ENCODE data around the gene PLCB1.
"Not testable (repeated sequence)": the region's sequence is repeated elsewhere in the genome, so short reads cannot be mapped to it uniquely, and the experiment has no call there.

PLCB1 gene

DNA sequence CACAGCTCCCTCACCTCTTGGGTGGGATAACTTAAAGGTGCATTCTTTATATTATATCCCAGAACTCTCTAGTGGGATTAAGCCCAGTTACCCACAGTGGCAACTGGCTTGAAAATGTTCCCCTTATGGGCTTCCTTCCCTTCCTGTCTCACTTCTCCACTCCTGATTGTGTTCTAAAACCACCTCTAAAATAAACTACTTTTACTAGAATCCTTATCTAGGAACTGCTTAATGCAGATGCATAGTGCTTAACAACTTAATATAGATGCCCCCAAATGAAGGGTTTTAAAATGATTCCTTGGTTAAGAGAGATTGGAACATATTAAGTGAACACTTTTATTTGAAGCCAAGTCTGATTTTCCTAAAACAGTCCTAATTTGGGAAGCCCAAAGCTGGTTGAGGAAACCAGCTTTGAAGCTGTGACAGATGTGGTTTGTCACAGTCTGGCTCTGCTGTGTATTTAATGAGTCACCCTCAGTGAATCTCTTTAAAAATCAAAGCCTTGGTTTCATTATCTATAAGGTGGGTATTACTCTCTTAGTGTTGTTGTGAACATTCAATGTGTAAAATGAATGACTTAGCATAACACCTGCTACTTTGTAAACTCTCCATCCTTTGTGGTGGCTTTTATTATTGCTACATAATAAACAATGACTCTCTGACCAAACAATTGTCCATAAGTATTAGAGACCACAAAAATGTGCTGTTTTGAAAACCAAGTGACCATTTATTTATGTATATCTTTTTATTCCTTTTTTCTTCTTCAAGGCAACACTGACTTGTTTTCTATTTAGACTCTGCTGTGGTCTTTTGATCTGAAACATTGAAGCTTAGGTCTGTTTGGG lies 24.4 kb downstream of the PLCB1 start:
- DNase-seq (ENCODE audit: low spot score) = no peak

DNA sequence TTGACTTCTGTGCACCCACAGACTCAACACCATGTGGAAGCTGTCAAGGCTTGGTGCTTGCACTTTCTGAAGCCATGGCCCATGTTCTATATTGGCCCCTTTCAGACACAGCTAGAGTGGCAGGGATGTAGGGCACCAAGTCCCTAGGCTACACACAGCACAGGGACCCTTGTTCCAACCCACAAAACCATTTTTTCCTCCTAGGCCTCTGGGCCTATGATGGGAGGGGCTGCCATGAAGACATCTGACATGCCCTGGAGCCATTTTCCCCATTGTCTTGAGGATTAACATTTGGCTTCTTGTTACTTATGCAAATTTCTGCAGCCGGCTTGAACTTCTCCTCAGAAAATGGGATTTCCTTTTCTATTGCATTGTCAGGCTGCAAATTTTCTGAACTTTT lies 27.2 kb downstream of the PLCB1 start:
- DNase-seq (ENCODE audit: low spot score) = not testable (repeated sequence)

DNA sequence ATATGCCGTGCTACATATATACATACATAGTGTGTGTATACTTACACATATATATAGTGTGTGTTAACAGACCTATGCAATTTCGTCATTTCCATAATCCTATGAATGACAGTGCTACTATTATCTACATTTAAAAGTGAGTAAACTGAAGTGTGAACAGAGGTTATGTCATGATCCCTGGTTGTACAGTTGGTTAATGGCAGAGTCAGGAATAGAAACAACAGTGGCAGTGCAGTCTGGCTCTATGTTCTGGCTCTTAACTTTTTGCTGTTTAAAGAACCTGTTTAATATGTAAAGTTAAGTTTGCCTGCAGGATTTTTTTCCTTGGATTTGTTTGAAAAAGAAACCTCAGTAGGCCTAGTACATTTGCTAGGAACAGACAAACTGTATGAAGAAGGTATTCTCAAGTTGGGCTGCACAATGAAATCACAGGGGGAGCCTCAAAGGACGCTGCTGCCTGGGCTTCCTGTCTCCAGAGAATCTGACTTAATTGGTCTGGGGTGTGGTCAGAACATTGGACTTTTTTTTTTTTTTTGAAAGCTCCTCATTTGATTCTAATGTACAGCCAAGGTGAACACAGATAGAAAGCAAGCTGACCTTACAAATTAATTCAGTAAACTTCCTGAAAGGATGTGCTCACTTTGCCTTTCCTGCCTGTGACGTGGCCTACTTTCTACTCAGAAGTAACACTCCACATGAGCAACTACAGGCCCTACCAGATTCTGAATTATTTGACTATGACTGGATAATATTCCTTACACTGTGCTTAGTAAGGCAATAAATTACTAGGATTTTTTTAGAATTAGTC lies 29.4 kb downstream of the PLCB1 start:
- no peak for DNase-seq (ENCODE audit: low spot score)

DNA sequence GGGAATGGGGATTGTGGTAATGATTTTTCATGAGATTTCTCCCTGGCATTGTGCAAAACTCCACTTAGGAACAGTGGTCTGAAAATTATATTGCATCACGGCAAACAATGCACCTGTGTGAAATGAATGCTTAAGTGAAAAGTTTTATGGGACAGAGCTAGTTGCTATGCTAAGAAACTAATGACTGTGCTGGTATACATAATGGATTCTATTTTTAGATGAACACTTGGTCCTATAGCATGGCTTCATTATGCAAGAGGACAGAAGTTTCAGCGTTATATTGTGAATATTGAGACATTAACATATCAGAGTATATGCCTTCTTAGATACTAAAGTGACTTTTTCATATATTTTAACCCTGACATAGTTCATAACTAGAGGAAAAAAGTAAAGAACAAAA lies 30.5 kb downstream of the PLCB1 start:
- DNase-seq (ENCODE audit: low spot score) = no peak

DNA sequence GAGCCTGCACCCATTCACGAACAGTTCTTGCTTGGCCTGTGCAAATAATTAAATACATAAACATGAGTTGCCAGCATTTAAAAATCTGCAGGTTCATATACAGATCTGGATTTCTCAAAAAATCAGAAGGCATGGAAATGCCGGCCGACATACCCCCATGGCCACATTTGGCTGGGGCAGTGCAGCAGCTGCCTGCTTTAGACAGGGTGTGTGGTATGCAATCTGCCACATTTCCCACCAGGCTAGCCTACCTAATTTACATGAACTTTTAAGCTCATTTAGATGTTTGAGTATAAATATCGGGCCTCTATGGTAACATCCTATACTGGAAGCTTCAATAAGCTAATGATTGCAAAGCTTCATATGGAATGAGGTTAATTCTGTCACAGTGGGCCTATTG lies 31.5 kb downstream of the PLCB1 start:
- DNase-seq (ENCODE audit: low spot score) = no peak

DNA sequence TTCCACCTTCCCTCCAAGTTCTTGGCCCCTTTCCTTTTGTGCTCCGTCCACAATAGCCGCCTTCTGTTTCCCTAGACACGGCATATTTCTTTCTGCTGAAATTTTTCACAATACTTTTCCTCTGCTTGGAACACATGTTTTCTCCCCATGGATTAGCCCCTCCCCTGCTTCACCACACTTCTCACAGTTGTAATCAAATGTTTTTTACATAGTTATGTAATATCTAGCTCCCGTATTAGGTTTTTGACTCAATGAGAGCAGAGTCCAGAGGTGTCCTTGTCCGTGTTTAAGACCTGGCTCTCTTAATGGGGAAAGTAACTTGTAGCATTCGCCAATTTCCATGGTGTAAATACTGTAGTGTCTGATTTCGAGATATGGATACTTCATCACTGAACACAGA lies 34.7 kb downstream of the PLCB1 start:
- DNase-seq (ENCODE audit: low spot score) = no peak

DNA sequence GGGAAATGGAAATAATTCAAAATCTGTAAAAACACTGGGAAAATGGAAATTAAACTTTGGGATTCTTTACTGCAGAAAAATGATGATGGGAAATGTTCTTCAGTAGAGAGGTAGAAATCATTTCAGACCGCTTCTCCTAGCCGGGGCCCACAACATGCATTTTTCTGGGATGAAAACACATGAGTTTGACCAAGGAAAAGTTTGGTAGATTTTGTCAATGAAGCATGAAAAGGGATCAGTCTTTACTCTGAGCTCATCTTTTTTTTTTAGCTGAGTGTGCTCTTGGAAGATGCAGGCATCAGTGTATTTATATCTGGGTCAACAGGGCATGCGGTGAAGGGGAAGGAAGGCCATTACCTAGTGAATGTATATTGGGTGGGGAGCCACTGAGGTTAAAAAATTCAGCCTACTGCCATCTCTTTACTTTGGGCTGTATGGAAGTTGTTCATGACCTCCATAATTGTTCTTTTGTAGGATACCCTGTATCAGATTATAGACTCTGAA lies 36.8 kb downstream of the PLCB1 start:
- no peak for DNase-seq (ENCODE audit: low spot score)

DNA sequence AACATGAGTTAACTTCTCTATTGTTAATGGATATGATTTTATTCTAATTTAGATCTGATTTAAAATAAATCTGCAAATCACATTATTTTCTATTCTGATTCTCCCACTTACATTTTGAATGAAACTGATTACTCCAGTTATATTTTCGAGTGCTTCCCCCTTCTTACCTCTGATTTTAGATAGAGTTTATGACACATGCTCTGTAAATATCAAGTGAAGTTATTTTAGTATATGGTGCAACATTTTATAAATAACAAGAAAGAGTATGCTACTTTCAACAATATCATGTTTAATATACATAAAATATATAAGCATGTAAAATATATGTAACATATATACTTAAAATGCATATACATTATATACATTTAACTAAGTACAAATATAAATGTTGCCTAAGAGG lies 38.9 kb downstream of the PLCB1 start:
- DNase-seq (ENCODE audit: low spot score) = no peak

DNA sequence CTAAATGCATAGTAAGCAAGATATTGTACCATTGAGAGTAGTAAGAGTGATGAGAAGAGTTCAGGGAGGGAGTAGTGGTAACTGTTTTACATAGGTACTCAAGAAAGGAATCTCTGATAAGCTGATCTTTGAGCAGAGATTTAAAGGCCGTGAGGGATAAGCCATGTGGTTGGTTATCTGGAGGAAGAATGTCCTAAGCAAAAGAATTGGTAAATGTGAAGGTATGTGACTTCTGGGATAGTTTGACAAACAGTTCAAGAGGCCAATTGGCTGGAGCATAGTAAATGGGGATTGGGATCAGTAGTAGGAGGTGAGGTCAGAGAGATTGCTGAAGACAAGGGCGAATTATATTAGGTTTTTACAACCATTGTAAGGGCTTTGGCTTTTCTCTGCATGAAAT lies 40.1 kb downstream of the PLCB1 start:
- no peak for DNase-seq (ENCODE audit: low spot score)

DNA sequence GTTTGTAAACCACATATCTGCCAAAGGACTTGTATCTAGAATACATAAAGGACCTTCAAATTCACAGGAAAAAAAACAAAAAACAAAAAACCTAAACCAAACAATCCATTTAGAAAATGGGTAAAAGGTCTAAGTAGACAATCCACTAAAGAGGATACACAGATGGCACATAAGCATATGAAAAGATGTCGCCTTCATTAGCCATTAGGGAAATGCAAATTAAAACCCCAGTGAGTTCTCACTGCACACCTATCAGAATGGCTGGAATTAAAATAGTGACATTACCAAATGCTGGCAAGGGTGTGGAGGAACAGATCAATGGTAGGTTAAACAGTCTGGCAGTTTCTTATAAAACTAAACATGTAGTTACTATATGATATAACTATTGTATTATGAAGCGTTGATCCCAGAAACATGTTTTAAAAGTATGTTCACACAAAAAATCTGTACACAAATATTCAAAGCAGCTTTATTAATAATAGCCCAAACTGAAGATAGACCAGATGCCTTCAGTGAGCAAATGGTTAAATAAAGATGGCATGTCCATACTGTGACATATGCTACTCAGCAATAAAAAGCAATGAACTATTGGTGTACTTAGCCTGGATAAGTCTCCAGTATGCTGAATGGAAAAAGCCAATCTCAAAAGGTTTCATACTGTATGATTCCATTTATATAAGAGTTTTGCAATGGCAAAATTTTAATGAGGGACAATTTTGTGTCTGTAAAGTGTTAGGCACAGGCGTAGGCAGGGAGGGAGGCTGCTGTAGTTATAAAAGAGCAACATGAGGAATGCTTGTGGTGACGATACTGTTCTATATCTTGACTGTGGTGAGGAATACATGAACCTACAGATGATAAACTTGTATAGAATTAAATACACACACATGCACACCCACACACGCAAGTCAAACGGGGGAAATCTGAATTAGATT lies 43.9 kb downstream of the PLCB1 start:
- no peak for DNase-seq (ENCODE audit: low spot score)

DNA sequence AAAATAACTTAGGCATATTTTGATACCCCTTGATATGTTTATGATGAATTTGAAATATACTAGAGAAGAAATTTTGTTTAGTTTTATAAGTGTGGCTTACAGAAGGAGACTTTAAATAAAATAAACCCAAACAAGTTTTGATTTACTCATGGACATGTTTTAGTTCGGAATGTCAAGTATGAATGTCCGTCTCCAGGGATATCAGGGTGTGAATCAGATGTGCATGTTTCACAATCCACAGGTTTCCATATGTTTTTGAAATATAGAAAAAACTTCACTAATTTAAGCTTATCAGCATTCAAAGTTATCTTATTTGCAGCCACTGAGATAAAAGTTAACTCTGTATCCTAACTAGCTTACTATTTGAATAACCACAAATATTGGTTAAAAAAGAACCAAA lies 51.5 kb downstream of the PLCB1 start:
- no peak for DNase-seq (ENCODE audit: low spot score)

DNA sequence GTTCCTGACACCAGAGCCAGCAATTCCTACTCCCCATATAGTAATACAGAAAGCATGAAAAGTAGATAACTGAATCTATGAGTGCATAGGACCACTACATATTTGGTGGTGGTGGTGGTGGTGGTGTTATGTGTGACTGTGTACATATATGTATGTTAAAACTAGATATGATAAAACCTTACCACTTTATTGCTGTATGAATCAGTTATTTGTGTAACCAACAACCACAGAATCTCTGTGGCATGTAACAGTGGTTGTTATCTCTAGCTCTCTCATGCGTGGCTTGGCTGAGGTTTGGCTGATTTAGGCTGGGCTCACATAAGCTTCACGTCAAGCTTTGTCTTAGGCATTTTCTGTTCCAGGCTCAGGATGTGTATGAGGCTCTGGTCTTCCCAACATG lies 55.7 kb downstream of the PLCB1 start:
- no peak for DNase-seq (ENCODE audit: low spot score)

DNA sequence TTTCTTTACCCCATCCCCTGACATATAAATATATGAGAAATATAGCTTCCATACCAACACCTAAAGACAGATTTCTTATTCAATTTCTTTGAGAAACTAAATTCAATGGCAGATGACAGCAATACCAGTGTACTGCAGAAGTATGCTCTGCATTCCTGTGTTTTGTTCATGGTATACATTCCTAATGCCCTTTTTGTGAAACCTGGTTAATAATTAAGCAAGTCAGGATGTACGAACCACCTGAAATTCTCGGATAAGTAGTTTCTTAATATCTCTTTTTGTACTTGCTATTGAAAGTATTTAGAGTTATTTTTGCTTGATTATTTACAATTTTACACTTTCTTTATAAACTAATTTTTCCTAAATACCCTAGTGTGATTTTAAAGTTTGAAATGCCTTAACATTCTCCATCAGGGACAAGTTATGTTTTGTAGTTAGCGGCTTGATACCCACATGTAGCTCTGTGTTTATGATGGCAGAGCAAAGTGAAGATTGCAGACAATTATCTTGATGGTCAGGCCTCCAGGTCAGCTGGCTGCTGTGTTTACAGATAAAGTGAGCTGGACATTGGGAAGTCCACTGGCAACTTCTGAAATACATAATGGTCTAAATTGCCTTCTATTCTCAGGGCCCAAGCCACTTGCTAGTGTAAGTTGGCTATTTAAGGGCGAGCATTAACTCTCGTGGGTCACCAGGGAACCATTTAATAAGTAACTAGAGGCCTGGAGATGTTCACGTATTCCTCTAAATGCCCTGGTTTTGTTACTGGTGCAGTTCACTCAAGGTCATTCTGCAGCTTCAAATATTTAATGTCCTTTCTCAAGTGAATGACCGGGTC lies 58.2 kb downstream of the PLCB1 start:
- DNase-seq (ENCODE audit: low spot score) = no peak

DNA sequence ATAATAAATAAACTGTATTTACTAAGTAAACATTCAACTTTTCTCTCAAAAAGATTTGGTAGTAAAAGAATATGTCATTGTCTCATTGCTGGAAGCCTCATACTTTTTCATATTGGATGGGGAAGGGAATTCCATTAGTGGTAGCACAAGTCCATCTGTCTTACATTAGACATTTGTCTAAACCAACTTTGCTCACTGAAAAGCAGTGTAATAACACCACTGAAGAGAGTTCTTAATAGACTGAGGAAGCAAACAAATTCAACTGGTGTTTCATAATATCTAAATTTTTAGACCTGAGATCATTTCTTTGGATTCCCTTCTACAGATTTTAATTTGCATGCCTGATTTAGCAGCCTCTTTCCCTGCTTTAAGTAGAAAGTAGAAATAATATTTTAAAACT lies 62.7 kb downstream of the PLCB1 start:
- no peak for DNase-seq (ENCODE audit: low spot score)

DNA sequence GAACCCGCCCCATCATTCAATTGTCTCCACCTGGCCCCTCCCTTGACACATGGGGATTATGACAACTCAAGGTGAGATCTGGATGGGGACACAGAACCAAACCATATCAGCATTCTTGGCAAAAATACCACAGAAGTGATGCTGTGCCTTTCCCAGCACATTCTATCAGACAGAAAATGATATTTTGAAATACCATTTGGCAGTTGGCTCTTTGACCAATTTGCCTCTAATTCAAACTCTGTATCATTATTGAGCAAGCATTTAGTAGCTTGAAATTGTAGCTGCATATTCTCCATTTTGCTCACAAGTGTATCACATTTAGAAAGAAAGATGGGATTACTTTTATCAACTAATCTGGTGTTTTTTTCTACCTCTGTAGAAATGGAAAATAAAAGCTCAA lies 64.0 kb downstream of the PLCB1 start:
- DNase-seq (ENCODE audit: low spot score) = no peak

DNA sequence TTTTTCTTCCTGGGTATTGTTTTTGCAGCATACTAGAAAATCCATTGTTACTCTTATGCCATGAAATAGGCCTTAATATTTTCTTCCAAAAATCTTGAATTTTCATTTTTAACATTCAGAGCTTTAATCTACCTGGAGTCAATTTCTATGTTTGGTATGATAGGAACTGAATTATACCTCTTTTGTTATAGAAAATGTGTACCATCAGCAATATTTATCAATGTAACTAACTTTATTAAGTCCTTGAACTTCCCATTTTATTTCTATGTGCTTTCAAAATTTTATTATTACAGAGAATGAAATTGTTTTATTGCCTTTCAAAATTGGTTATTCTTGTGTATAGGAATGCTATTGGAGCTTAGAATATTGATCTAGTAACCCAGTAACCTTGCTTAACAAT lies 68.2 kb downstream of the PLCB1 start:
- DNase-seq (ENCODE audit: low spot score) = no peak

DNA sequence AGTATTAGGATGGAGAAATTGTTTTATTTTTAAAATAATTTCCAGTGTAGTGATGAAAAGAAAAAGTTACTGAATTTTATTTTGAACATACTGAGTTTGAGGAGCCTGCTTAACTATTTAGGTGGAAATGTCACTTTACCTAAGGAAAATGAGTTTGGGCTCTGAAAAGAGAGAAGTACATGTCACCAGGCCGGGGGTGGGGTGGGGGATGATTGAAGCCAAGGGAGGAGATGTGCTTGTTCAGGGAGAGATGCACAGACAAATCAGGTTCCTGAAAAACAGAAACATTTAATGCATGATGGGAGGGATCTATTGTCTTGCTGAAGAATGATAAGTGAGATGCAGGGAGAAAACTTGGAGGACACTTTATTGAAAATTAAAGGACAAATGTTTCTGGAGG lies 71.3 kb downstream of the PLCB1 start:
- DNase-seq (ENCODE audit: low spot score) = no peak

DNA sequence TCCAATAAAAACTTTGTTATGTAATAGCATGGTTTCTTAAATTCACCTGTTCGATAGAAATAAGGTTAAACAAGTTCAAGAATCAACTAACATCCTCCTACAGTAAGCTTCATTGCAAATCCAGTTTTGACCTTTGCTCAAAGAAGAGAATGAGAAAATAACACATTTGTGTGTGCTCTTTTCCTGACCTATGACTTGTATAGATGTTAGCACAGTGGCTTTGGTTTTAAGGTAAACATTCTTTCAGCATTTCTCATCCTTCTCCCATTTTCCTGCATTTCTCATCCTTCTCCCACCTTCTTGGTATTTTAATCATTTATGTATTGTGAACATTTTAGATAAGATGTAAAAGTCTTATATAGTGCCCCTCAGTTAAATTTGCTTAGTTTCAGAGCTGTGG lies 73.9 kb downstream of the PLCB1 start:
- no peak for DNase-seq (ENCODE audit: low spot score)

DNA sequence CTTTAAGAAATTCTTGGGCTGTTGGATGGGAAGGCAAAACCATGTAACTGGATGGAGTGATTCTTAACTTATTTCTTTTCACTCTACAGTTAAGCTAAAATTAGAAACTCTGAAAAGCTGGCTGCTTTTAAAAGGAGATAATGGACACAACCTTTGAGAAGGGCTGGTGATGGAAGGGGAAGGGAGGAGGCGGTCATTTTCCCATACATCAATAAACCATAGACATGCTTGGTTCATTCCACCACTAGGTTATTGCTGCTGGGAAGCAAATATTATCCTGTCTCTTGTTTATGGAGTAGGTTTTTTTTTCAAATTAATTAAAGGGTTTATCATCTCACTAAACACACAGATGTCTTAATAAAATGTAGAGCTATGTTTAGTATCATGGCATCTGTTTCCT lies 76.2 kb downstream of the PLCB1 start:
- DNase-seq (ENCODE audit: low spot score) = no peak

DNA sequence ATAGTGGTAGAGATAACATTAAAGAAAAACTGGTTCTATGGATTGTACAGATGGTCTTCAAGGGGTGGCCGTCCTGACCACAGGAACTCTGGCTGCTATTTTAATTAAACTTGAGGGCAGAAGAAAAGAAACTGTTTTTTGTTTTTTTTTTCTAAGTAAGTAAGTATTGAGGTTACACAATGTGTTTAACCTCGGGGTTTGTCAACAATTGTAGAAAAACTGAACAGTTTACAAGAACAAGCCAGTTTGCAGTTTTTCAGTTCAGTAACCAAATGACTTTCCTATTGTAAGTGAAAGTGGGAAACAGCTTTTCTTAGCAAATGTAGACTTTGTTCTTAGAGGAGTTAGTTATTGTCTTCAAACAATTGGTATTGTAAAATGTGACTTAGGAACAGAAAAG lies 77.0 kb downstream of the PLCB1 start:
- DNase-seq (ENCODE audit: low spot score) = no peak

DNA sequence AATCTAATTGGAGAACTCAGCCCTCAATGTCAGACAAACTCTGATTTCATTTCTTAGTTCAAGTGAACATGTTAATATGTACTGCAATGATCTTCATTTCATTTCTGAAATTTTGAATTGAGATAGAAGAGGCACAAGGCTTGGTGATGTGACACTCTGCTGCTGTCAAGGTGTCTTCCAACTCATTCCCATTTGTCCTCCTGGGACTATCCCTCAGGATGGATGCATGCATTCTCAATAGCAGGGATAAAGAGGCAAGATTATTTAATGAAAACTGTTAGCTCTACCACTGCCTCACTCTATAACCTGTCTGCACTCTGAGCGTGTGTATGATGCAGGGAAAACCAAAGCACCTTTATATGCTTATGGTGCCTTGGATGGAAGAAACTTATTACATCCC lies 78.7 kb downstream of the PLCB1 start:
- DNase-seq (ENCODE audit: low spot score) = no peak

All from D341Med (cell line).